Kidney (tissue), 22 donors: ENCODE results near the gene SF3A2. TPM values are rescaled to one million over a fixed set of nuclear protein-coding genes. Genes with fewer than 3 reads are reported as not detected.

Experiments used
- DNase-seq, 5 donors: peaks; one replicate each; pipeline ENCODE4 v3.0.0-alpha.2; 2013 to 2020
- FAIRE-seq: peaks from 2 replicates; lab custom pipeline; 2012; peaks lifted over from hg19 to GRCh38; lab: Jason Lieb, UNC
- H3K27ac ChIP-seq, 2 donors: one replicate each; pipeline ENCODE4 v1.7.0; 2013; ENCODE audit warnings: low read depth in 2 of 2, low read length in 2 of 2, inconsistent platforms in 1 of 2
- H3K27me3 ChIP-seq: one replicate; pipeline ENCODE4 v1.7.1; 2013; ENCODE audit warnings: low read length, inconsistent platforms; ENCODE audit not compliant: control insufficient read depth, insufficient read depth
- H3K36me3 ChIP-seq, 3 donors: one replicate each; pipeline versions ENCODE4 v1.7.0 to v1.7.1; 2013; ENCODE audit warnings: low read length in 3 of 3, control low read depth in 1 of 3, inconsistent platforms in 1 of 3; ENCODE audit not compliant: insufficient read depth in 3 of 3, control insufficient read depth in 2 of 3
- H3K4me1 ChIP-seq, 3 donors: one replicate each; pipeline versions ENCODE4 v1.7.0 to v1.7.1; 2013; ENCODE audit warnings: low read length in 3 of 3, inconsistent platforms in 1 of 3, low read depth in 1 of 3; ENCODE audit not compliant: control insufficient read depth in 2 of 3, insufficient read depth in 2 of 3
- H3K4me3 ChIP-seq, 3 donors: one replicate each; pipeline versions ENCODE4 v1.7.0 to v1.8.1; 2013; ENCODE audit warnings: low read length in 3 of 3, control low read depth in 1 of 3, inconsistent platforms in 1 of 3
- H3K9ac ChIP-seq, 3 donors: one replicate each; pipeline versions ENCODE4 v1.7.0 to v1.7.1; 2013; ENCODE audit warnings: low read length in 3 of 3, control low read depth in 1 of 3, inconsistent platforms in 1 of 3
- H3K9me3 ChIP-seq, 3 donors: one replicate each; pipeline versions ENCODE4 v1.7.0 to v1.7.1; 2013; ENCODE audit warnings: low read length in 3 of 3, control low read depth in 1 of 3, inconsistent platforms in 1 of 3; ENCODE audit not compliant: control insufficient read depth in 2 of 3, insufficient read depth in 1 of 3
- intact Hi-C: fragments of 100-400 bp; cut with DNase I; formaldehyde crosslinking; loops from one replicate; pipeline ENCODE4 v1.11.1; 2022
- long read RNA-seq, 10 donors: library from polyadenylated mRNA in 1 of 10; unstranded in 1 of 10; transcript quantifications; one replicate each; pipeline ENCODE4 v2.0.0 and lab custom pipeline, GENCODE V29; 2021 to 2026
- polyA plus RNA-seq: library from polyadenylated mRNA; stranded (reverse); fragments of 350-450 nt; fragmentation: Illumina TruSeq; extraction: RNeasy Lipid Tissue Mini Kit (QIAGEN cat#74804); gene quantifications from one replicate; pipeline ENCODE4 v1.2.3, GENCODE V29; 2014; ENCODE audit warnings: low read depth, low replicate concordance; ENCODE audit not compliant: insufficient read depth
- total RNA-seq: library from RNA; stranded (reverse); fragmentation: NEBNext Ultra II Directional; extraction: Animal tissue kit (Norgen Biotek cat#: 25700); gene quantifications from one replicate; pipeline ENCODE4 v1.2.1, GENCODE V29; 2021
- TF ChIP-seq, protein P1 (sequence below): IDR thresholded peaks from 3 replicates; pipeline ENCODE4 v1.5.1; 2012; ENCODE audit warnings: mild to moderate bottlenecking, moderate library complexity, borderline replicate concordance; ENCODE audit not compliant: insufficient read depth; ENCODE audit errors: extremely low read depth
- donor health status: control.
- donor health status: control.
- donor health status: control.
- donor health status: control.
- donor health status: control.
- donor health status: DM: yes; HTN: yes; CAD: no.
- donor health status: Normal renal cell carcinoma (clear cell type).

Gene SF3A2, protein sequence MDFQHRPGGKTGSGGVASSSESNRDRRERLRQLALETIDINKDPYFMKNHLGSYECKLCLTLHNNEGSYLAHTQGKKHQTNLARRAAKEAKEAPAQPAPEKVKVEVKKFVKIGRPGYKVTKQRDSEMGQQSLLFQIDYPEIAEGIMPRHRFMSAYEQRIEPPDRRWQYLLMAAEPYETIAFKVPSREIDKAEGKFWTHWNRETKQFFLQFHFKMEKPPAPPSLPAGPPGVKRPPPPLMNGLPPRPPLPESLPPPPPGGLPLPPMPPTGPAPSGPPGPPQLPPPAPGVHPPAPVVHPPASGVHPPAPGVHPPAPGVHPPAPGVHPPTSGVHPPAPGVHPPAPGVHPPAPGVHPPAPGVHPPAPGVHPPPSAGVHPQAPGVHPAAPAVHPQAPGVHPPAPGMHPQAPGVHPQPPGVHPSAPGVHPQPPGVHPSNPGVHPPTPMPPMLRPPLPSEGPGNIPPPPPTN
- 64.1 TPM for total RNA-seq
- polyA plus RNA-seq: 25.7 TPM
- long read RNA-seq, donor 1, transcript SF3A2-201 (9 exons, 1,963 nt): major isoform, 29 of 104 reads
- long read RNA-seq, donor 1, partial matches to known transcripts: 70 of 104 reads
- long read RNA-seq, donor 1, other reads (novel, unspliced or antisense): 0 of 104 reads
- long read RNA-seq, donor 2, transcript SF3A2-207 (5 exons, 724 nt): minor isoform, 5 of 32 reads
- long read RNA-seq, donor 2, transcript SF3A2-201 (9 exons, 1,963 nt): major isoform, 27 of 32 reads
- long read RNA-seq, donor 2, partial matches to known transcripts: 0 of 32 reads
- long read RNA-seq, donor 2, other reads (novel, unspliced or antisense): 0 of 32 reads
- long read RNA-seq, donor 3, transcript SF3A2-201 (9 exons, 1,963 nt): major isoform, 25 of 33 reads
- long read RNA-seq, donor 3, partial matches to known transcripts: 5 of 33 reads
- long read RNA-seq, donor 3, other reads (novel, unspliced or antisense): 0 of 33 reads
- long read RNA-seq, donor 4, transcript SF3A2-201 (9 exons, 1,963 nt): major isoform, 15 of 25 reads
- long read RNA-seq, donor 4, partial matches to known transcripts: 5 of 25 reads
- long read RNA-seq, donor 4, other reads (novel, unspliced or antisense): 0 of 25 reads
- long read RNA-seq, donor 5, partial matches to known transcripts: 0 of 2 reads
- long read RNA-seq, donor 5, other reads (novel, unspliced or antisense): 0 of 2 reads
- long read RNA-seq, donor 6, transcript SF3A2-201 (9 exons, 1,963 nt): major isoform, 20 of 41 reads
- long read RNA-seq, donor 6, partial matches to known transcripts: 20 of 41 reads
- long read RNA-seq, donor 6, other reads (novel, unspliced or antisense): 0 of 41 reads
- long read RNA-seq, donor 7, transcript SF3A2-201 (9 exons, 1,963 nt): major isoform, 8 of 19 reads
- long read RNA-seq, donor 7, partial matches to known transcripts: 5 of 19 reads
- long read RNA-seq, donor 7, other reads (novel, unspliced or antisense): 6 of 19 reads
- long read RNA-seq, donor 8, transcript SF3A2-201 (9 exons, 1,963 nt): major isoform, 26 of 44 reads
- long read RNA-seq, donor 8, partial matches to known transcripts: 16 of 44 reads
- long read RNA-seq, donor 8, other reads (novel, unspliced or antisense): 0 of 44 reads
- long read RNA-seq, donor 9, transcript SF3A2-201 (9 exons, 1,963 nt): major isoform, 9 of 9 reads
- long read RNA-seq, donor 9, partial matches to known transcripts: 0 of 9 reads
- long read RNA-seq, donor 9, other reads (novel, unspliced or antisense): 0 of 9 reads
- long read RNA-seq, donor 10, transcript SF3A2-201 (9 exons, 1,963 nt): major isoform, 19 of 31 reads
- long read RNA-seq, donor 10, partial matches to known transcripts: 7 of 31 reads
- long read RNA-seq, donor 10, other reads (novel, unspliced or antisense): 0 of 31 reads

GRCh38 chr19:2236314-2237050, at the start of gene SF3A2, which contains the start of gene PLEKHJ1:
SF3A2 (plus strand) TSS chr19:2236824; CDS start chr19:2243419, 6,595 bp downstream.
PLEKHJ1 (minus strand) TSS chr19:2236329; CDS start chr19:2236248, 81 bp downstream.
- Histone ChIP-seq H3K9ac (peak within 1 kb of the TSS; percentile 72 to 91 (median 88)), H3K4me1 (peaks cover 2 to 43% (median 26%) of the 10 kb centered on the region in 3 donors), H3K9me3 (no peaks in the 10 kb centered on the region), H3K27me3 (no peaks in the 10 kb centered on the region), H3K4me3 (peak within 1 kb of the TSS; percentile 76 to 79 (median 77)), H3K27ac (peak within 1 kb of the TSS; percentile 100), H3K36me3 (peaks cover 0 to 3% (median 0%) of the 10 kb centered on the region in 3 donors)
- DNase-seq (peak; percentile 98 to 99 (median 99)), FAIRE-seq (no peak)
- intact Hi-C loops: no loop called here
- TF ChIP-seq, protein P1, sequence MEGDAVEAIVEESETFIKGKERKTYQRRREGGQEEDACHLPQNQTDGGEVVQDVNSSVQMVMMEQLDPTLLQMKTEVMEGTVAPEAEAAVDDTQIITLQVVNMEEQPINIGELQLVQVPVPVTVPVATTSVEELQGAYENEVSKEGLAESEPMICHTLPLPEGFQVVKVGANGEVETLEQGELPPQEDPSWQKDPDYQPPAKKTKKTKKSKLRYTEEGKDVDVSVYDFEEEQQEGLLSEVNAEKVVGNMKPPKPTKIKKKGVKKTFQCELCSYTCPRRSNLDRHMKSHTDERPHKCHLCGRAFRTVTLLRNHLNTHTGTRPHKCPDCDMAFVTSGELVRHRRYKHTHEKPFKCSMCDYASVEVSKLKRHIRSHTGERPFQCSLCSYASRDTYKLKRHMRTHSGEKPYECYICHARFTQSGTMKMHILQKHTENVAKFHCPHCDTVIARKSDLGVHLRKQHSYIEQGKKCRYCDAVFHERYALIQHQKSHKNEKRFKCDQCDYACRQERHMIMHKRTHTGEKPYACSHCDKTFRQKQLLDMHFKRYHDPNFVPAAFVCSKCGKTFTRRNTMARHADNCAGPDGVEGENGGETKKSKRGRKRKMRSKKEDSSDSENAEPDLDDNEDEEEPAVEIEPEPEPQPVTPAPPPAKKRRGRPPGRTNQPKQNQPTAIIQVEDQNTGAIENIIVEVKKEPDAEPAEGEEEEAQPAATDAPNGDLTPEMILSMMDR: peak; percentile 96

GRCh38 chr19:2187159-2187558, 49.5 kb upstream of the SF3A2 start:
- intact Hi-C loops: no loop called here
- Histone ChIP-seq H3K9ac (no peak overlapping the region), H3K4me3 (no peak overlapping the region), H3K9me3 (no peaks in the 10 kb centered on the region), H3K36me3 (peaks cover 0 to 31% (median 8%) of the 10 kb centered on the region in 3 donors), H3K27me3 (no peaks in the 10 kb centered on the region), H3K4me1 (peaks cover 0 to 18% (median 14%) of the 10 kb centered on the region in 3 donors), H3K27ac (peak overlapping the region; percentile 51 to 73)
- FAIRE-seq (no peak), DNase-seq (no peak)
- TF ChIP-seq, protein P1: no peak
